GM21619 (cell line): ENCODE results near the gene SLC25A4.
"Not testable (repeated sequence)": the region's sequence is repeated elsewhere in the genome, so short reads cannot be mapped to it uniquely, and the experiment has no call there.

Source experiments
- ATAC-seq: cut with Tn5 transposase; IDR thresholded peaks from one replicate; pipeline ENCODE4 v1.9.1; 2021; ENCODE audit not compliant: unreplicated experiment

The SLC25A4 gene

GRCh38 chr4:185142912-185143600 is at the start of gene SLC25A4:
Gene SLC25A4 (plus strand): TSS chr4:185143266. CDS start chr4:185143373, 107 bp downstream.
- peak; percentile 94 for ATAC-seq

GRCh38 chr4:185093603-185094002 is 49.5 kb upstream of the SLC25A4 start:
- ATAC-seq, result no peak

GRCh38 chr4:185096032-185096653 is 46.9 kb upstream of the SLC25A4 start:
- ATAC-seq, result no peak

GRCh38 chr4:185098474-185098873 is 44.6 kb upstream of the SLC25A4 start:
- ATAC-seq, result no peak

- no peak for ATAC-seq
Measured at GRCh38 chr4:185099024-185099682, 43.9 kb upstream of the SLC25A4 start.

GRCh38 chr4:185099940-185100339 is 43.1 kb upstream of the SLC25A4 start:
- no peak for ATAC-seq

- no peak for ATAC-seq
Measured at GRCh38 chr4:185100423-185100822, 42.6 kb upstream of the SLC25A4 start.

- no peak for ATAC-seq
Measured at GRCh38 chr4:185101354-185101890, 41.6 kb upstream of the SLC25A4 start.

- ATAC-seq, result no peak
Measured at GRCh38 chr4:185104733-185105132, 38.3 kb upstream of the SLC25A4 start.

GRCh38 chr4:185106353-185106752 is 36.7 kb upstream of the SLC25A4 start:
- ATAC-seq, result no peak

- ATAC-seq, result not testable (repeated sequence)
Measured at GRCh38 chr4:185107574-185107973, 35.5 kb upstream of the SLC25A4 start.

GRCh38 chr4:185108185-185108584 is 34.9 kb upstream of the SLC25A4 start:
- ATAC-seq, result no peak

- no peak for ATAC-seq
Measured at GRCh38 chr4:185108669-185109068, 34.4 kb upstream of the SLC25A4 start.

GRCh38 chr4:185109736-185110135 is 33.3 kb upstream of the SLC25A4 start:
- ATAC-seq, result no peak

GRCh38 chr4:185110375-185110823 is 32.7 kb upstream of the SLC25A4 start:
- ATAC-seq, result no peak

- ATAC-seq, result no peak
Measured at GRCh38 chr4:185112104-185112503, 31.0 kb upstream of the SLC25A4 start.

- ATAC-seq, result no peak
Measured at GRCh38 chr4:185113340-185113739, 29.7 kb upstream of the SLC25A4 start.

GRCh38 chr4:185115827-185116232 is 27.2 kb upstream of the SLC25A4 start:
- ATAC-seq, result no peak

- ATAC-seq, result no peak
Measured at GRCh38 chr4:185117300-185117934, 25.6 kb upstream of the SLC25A4 start.

GRCh38 chr4:185118876-185119275 is 24.2 kb upstream of the SLC25A4 start:
- ATAC-seq, result no peak

GRCh38 chr4:185119467-185119866 is 23.6 kb upstream of the SLC25A4 start:
- ATAC-seq, result not testable (repeated sequence)
